Loucy (cell line): ENCODE results near the gene GMPR2.
A peak's percentile ranks its signal among the peaks of the same experiment; 100 is the strongest.

ENCODE experiments used
- H2AFZ ChIP-seq: fragments of 200-600 bp; sonication (generic); 2 replicates; pipeline ENCODE4 v1.6.0; 2016; ENCODE audit warnings: antibody characterized with exemption, mild to moderate bottlenecking, low read length, moderate library complexity
- H3F3A ChIP-seq: fragments of 200-600 bp; 2 replicates; pipeline ENCODE4 v1.6.0; 2016; ENCODE audit warnings: antibody characterized with exemption, low read depth, mild to moderate bottlenecking
- H3K27me3 ChIP-seq: fragments of 200-600 bp; sonication (generic); 2 replicates; pipeline ENCODE4 v1.6.1; 2014; ENCODE audit warnings: low read length, mild to moderate bottlenecking; ENCODE audit not compliant: insufficient read depth, poor library complexity, severe bottlenecking
- H3K36me3 ChIP-seq: fragments of 200-600 bp; sonication (generic); 2 replicates; pipeline ENCODE4 v1.6.1; 2016; ENCODE audit warnings: low read length; ENCODE audit not compliant: insufficient read depth
- H3K4me1 ChIP-seq: fragments of 200-600 bp; sonication (generic); 2 replicates; pipeline ENCODE4 v1.5.1; 2014; ENCODE audit warnings: low read length, mild to moderate bottlenecking; ENCODE audit not compliant: insufficient read depth, poor library complexity, severe bottlenecking
- H3K4me2 ChIP-seq: fragments of 200-600 bp; sonication (generic); 2 replicates; pipeline ENCODE4 v1.6.0; 2014; ENCODE audit warnings: antibody characterized with exemption, low read length, low read depth, mild to moderate bottlenecking; ENCODE audit not compliant: poor library complexity, severe bottlenecking
- H3K4me3 ChIP-seq: fragments of 200-600 bp; sonication (generic); 2 replicates; pipeline ENCODE4 v1.5.1; 2014; ENCODE audit warnings: low read length, mild to moderate bottlenecking, mixed read lengths; ENCODE audit not compliant: poor library complexity, severe bottlenecking
- H3K79me2 ChIP-seq: fragments of 200-600 bp; sonication (generic); 2 replicates; pipeline ENCODE4 v1.6.1; 2014; ENCODE audit warnings: low read length; ENCODE audit not compliant: insufficient read depth
- H3K9ac ChIP-seq: fragments of 200-600 bp; sonication (generic); 2 replicates; pipeline ENCODE4 v1.6.0; 2014; ENCODE audit warnings: mild to moderate bottlenecking, low read depth, low read length, moderate library complexity; ENCODE audit not compliant: poor library complexity, severe bottlenecking
- H3K9me2 ChIP-seq: fragments of 200-600 bp; sonication (generic); replicated peaks from 2 replicates; pipeline ENCODE4 v1.6.1; 2016; ENCODE audit warnings: low read depth, low read length, mixed read lengths
- H3K9me3 ChIP-seq: fragments of 200-600 bp; sonication (generic); 2 replicates; pipeline ENCODE4 v1.6.1; 2014; ENCODE audit warnings: mild to moderate bottlenecking, antibody characterized with exemption, low read length, low read depth; ENCODE audit not compliant: insufficient read depth
- H4K20me1 ChIP-seq: fragments of 200-600 bp; sonication (generic); 2 replicates; pipeline ENCODE4 v1.6.0; 2014; ENCODE audit warnings: antibody characterized with exemption, low read length, mild to moderate bottlenecking; ENCODE audit not compliant: insufficient read depth, poor library complexity, severe bottlenecking
- CTCF ChIP-seq: fragments of 200-600 bp; sonication (generic); conservative IDR thresholded peaks from 2 replicates; pipeline ENCODE4 v1.5.1; 2014; ENCODE audit warnings: mild to moderate bottlenecking, antibody characterized with exemption, low read length
- EZH2phosphoT487 ChIP-seq: fragments of 200-600 bp; IDR thresholded peaks from 2 replicates; pipeline ENCODE4 v1.6.1; 2018; ENCODE audit warnings: antibody characterized with exemption, mild to moderate bottlenecking, moderate library complexity, borderline replicate concordance

The GMPR2 gene

GRCh38 chr14:24189460-24189859 is 43.3 kb upstream of the GMPR2 start:
- Histone ChIP-seq H3K4me1 (peaks cover 18% of the 10 kb centered on the region), H3K9me3 (no peaks in the 10 kb centered on the region), H3K79me2 (peaks cover 24% of the 10 kb centered on the region), H3F3A (no peaks in the 10 kb centered on the region), H3K9me2 (no peaks in the 10 kb centered on the region), H4K20me1 (no peaks in the 10 kb centered on the region), H3K4me2 (peak overlapping the region; percentile 84), H3K27me3 (no peaks in the 10 kb centered on the region), H3K36me3 (no peaks in the 10 kb centered on the region; the same call in 1 of the 2 replicates), H3K4me3 (peak overlapping the region; percentile 80), H3K9ac (peak overlapping the region; percentile 70), H2AFZ (peak overlapping the region; percentile 26; the same call in 1 of the 2 replicates)
- TF ChIP-seq CTCF (no peak), EZH2phosphoT487 (no peak)

DNA sequence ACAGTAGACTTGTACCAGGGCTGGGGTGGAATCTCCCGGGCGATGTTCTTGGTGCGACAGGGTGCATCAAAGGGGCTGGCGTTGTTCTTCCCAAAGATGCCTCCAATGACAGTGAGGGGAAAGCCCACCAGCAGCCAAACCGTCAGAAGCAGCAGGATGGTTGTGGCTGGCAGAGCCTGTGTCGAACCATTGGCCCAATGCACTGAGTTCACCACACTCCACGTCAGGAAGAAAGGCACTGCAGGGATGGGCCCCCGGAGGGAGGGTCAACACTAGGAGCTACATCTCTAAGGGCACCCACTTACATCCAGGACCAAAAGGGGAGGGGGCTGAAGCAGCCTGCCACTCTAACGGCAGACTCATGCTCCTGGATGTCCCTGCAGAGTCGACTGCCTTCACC is 42.3 kb upstream of the GMPR2 start:
- Histone ChIP-seq H3K9me2 (no peaks in the 10 kb centered on the region), H4K20me1 (no peaks in the 10 kb centered on the region), H3K4me3 (no peak overlapping the region), H2AFZ (no peak overlapping the region), H3K79me2 (peaks cover 32% of the 10 kb centered on the region), H3K9me3 (no peaks in the 10 kb centered on the region), H3K4me2 (no peak overlapping the region), H3K36me3 (no peaks in the 10 kb centered on the region; the same call in 1 of the 2 replicates), H3K9ac (no peak overlapping the region), H3K27me3 (no peaks in the 10 kb centered on the region), H3K4me1 (peaks cover 22% of the 10 kb centered on the region), H3F3A (no peaks in the 10 kb centered on the region)
- no peak for TF ChIP-seq CTCF
- no peak for TF ChIP-seq EZH2phosphoT487

- TF ChIP-seq EZH2phosphoT487 (no peak), CTCF (no peak)
- Histone ChIP-seq H2AFZ (no peak overlapping the region), H3K4me1 (peaks cover 30% of the 10 kb centered on the region), H3K4me2 (peak overlapping the region; percentile 26), H3K36me3 (no peaks in the 10 kb centered on the region), H3F3A (no peaks in the 10 kb centered on the region), H3K27me3 (no peaks in the 10 kb centered on the region), H3K9me2 (no peaks in the 10 kb centered on the region), H3K9me3 (no peaks in the 10 kb centered on the region), H4K20me1 (no peaks in the 10 kb centered on the region), H3K4me3 (no peak overlapping the region), H3K9ac (no peak overlapping the region), H3K79me2 (peaks cover 48% of the 10 kb centered on the region)
These were observed 39.8 kb upstream of the GMPR2 start for GRCh38 chr14:24192933-24193332.
